ENCODE data around the gene METTL24. TPM values are rescaled to one million over a fixed set of nuclear protein-coding genes. Genes with fewer than 3 reads are reported as not detected.
"Not testable (repeated sequence)": the region's sequence is repeated elsewhere in the genome, so short reads cannot be mapped to it uniquely, and the experiment has no call there.

Gene METTL24
- total RNA-seq, 6 donors from 2014 or later: 0.78 to 2.7 (median 1.8) TPM; not detected in 1

DNA sequence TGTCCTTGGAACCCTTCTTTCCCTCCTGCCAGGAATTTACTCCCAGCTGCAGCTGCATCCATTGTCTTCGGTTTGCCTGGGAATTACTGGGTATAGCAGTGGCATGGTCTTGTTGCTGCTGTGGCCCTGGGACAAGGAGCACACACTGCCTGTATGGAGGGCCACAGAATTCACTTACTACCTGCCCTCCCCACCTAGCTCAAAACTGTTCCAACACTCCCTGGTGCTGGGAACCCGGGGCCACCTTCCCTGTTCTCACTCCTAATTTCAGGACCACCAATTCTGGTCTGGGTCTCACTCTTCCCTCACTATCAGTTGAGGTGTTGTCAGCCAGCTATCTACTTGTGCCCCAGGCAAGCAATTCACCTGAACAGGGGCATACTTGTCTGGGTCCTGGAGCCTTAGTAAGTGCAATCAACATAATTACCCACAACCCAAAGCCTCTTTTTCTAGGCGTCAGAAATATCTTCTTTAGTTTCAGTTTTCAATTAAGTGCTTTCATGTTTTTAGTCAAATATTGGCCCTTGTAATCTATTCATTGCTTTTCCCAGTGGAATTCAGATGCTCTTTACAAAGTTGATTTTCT lies 47.2 kb downstream of the METTL24 start:
- H3K4me3 ChIP-seq: no peak overlapping the region
- H3K27ac ChIP-seq: no peak overlapping the region
- H3K36me3 ChIP-seq: no peaks in the 10 kb centered on the region
- TF ChIP-seq POLR2A (IDR thresholded peaks at IDR 0.05) (no peak), POLR2AphosphoS5 (IDR thresholded peaks at IDR 0.05) (no peak), EP300 (IDR thresholded peaks at IDR 0.05) (no peak)
- TF ChIP-seq, protein P1, sequence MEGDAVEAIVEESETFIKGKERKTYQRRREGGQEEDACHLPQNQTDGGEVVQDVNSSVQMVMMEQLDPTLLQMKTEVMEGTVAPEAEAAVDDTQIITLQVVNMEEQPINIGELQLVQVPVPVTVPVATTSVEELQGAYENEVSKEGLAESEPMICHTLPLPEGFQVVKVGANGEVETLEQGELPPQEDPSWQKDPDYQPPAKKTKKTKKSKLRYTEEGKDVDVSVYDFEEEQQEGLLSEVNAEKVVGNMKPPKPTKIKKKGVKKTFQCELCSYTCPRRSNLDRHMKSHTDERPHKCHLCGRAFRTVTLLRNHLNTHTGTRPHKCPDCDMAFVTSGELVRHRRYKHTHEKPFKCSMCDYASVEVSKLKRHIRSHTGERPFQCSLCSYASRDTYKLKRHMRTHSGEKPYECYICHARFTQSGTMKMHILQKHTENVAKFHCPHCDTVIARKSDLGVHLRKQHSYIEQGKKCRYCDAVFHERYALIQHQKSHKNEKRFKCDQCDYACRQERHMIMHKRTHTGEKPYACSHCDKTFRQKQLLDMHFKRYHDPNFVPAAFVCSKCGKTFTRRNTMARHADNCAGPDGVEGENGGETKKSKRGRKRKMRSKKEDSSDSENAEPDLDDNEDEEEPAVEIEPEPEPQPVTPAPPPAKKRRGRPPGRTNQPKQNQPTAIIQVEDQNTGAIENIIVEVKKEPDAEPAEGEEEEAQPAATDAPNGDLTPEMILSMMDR (IDR thresholded peaks at IDR 0.05): no peak
- no peaks in the 10 kb centered on the region for H3K9me3 ChIP-seq
- H3K27me3 ChIP-seq: no peaks in the 10 kb centered on the region
- H3K4me1 ChIP-seq: no peaks in the 10 kb centered on the region
- ATAC-seq (ENCODE audit: low FRiP score in 2 of 2) (peak in 1 of 2 donors; percentile 11), DNase-seq (no peak)
- 76 to 80% methylated on average over 3 of the region's 3 CpGs for WGBS, 2 donors

DNA sequence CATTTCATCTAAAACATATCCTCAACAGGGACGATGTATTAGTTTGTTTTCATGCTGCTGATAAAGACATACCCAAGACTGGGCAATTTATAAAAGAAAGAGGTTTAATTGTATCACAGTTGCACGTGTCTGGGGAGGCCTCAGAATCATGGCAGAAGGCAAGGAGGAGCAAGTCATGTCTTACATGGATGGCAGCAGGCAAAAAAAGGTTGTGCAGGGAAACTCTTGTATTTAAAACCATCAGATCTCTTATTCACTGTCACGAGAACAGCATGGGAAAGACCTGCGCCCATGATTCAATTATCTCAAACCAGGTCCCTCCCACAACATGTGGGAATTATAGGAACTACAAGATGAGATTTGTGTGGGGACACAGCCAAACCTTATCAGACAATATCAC lies 48.7 kb downstream of the METTL24 start:
- H3K27ac ChIP-seq, H3K36me3 ChIP-seq: not testable (repeated sequence)
- 87 to 89% methylated on average over 4 of the region's 4 CpGs for WGBS, 2 donors

GRCh38 chr6:110307368-110307767 lies 50.8 kb downstream of the METTL24 start:
- Histone ChIP-seq H3K9me3 (no peaks in the 10 kb centered on the region), H3K36me3 (no peaks in the 10 kb centered on the region), H3K27ac (no peak overlapping the region), H3K4me3 (no peak overlapping the region), H3K27me3 (no peaks in the 10 kb centered on the region), H3K4me1 (no peaks in the 10 kb centered on the region)
- ATAC-seq (ENCODE audit: low FRiP score in 2 of 2) (no peak), DNase-seq (no peak)
- WGBS, 2 donors: 48 to 68% methylated on average over 2 of the region's 2 CpGs
- TF ChIP-seq POLR2A (IDR thresholded peaks at IDR 0.05) (no peak), POLR2AphosphoS5 (IDR thresholded peaks at IDR 0.05) (no peak), EP300 (IDR thresholded peaks at IDR 0.05) (no peak)
- TF ChIP-seq, protein P1 (IDR thresholded peaks at IDR 0.05): no peak

More for the DNA sequence above, 48.7 kb downstream of the METTL24 start:
- DNase-seq; ATAC-seq (ENCODE audit: low FRiP score in 2 of 2); H3K4me3 ChIP-seq; H3K9me3 ChIP-seq; H3K4me1 ChIP-seq; H3K27me3 ChIP-seq: not testable (repeated sequence)

DNA sequence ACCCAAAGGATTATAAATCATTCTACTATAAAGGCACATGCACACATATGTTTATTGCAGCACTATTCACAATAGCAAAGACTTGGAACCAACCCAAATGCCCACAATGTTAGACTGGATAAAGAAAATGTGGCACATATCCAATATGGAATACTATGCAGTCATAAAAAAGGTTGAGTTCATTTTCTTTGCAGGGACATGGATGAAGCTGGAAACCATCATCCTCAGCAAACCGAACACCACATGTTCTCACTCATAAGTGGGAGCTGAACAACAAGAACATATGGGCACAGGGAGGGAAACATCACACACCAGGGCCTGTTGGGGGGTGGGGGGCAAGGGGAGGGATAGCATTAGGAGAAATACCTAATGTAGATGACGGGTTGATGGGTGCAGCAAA lies 52.3 kb downstream of the METTL24 start:
- ATAC-seq (ENCODE audit: low FRiP score in 2 of 2); H3K27ac ChIP-seq; H3K27me3 ChIP-seq; H3K9me3 ChIP-seq; H3K4me3 ChIP-seq; H3K4me1 ChIP-seq; DNase-seq; H3K36me3 ChIP-seq: not testable (repeated sequence)
- WGBS, 2 donors: 76 to 90% methylated on average over 2 of the region's 2 CpGs

DNA sequence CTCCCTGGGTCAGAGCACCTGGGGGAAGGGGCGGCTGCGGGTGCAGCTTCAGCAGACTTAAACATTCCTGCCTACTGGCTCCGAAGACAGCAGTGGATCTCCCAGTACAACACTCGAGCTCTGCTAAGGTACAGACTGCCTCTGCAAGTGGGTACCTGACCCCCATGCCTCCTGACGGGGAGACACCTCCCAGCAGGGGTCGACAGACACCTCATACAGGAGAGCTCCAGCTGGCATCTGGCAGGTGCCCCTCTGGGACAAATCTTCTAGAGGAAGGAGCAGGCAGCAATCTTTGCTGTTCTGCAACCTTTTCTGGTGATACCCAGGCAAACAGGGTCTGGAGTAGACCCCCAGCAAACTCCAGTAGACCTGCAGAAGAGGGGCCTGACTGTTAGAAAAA lies 54.5 kb downstream of the METTL24 start:
- ATAC-seq (ENCODE audit: low FRiP score in 2 of 2); H3K27ac ChIP-seq; DNase-seq; H3K36me3 ChIP-seq; H3K4me3 ChIP-seq; H3K4me1 ChIP-seq; H3K9me3 ChIP-seq; H3K27me3 ChIP-seq: not testable (repeated sequence)
- 89% methylated on average over 6 of the region's 6 CpGs; no CpG with 5 or more reads in 1 of the 2 donors for WGBS, 2 donors

DNA sequence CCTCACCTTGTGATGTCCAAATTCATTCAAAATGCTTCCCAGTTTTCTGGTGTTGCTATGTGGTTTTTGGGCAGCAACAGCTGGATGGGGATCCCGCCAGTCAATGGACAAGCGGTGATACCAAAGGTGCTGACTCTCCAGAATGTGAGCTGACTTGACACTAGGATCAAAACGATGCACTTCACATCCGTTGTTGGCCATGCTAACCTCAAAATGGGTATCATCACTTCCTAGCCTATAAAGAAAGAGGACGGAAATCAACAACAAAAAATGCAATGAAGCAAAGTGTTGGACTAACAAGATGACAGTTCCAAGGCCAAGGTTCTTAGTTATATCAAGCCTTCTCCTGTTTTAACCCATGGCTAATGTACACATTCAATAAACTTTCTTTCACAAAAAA lies 59.2 kb downstream of the METTL24 start:
- Histone ChIP-seq H3K27ac (no peak overlapping the region), H3K4me3 (no peak overlapping the region), H3K36me3 (no peaks in the 10 kb centered on the region), H3K9me3 (no peaks in the 10 kb centered on the region), H3K4me1 (no peaks in the 10 kb centered on the region), H3K27me3 (no peaks in the 10 kb centered on the region)
- ATAC-seq (ENCODE audit: low FRiP score in 2 of 2) (no peak), DNase-seq (no peak)
- WGBS, 2 donors: 86 to 91% methylated on average over 5 of the region's 5 CpGs
- TF ChIP-seq EP300 (IDR thresholded peaks at IDR 0.05) (no peak), POLR2AphosphoS5 (IDR thresholded peaks at IDR 0.05) (no peak), POLR2A (IDR thresholded peaks at IDR 0.05) (no peak)
- TF ChIP-seq, protein P1 (IDR thresholded peaks at IDR 0.05): no peak
